GM20000 (cell line): ENCODE measurements around the gene ADH4.
"Not testable (repeated sequence)": the region's sequence is repeated elsewhere in the genome, so short reads cannot be mapped to it uniquely, and the experiment has no call there.

ENCODE experiments used
- DNase-seq: peaks from one replicate; pipeline ENCODE4 v3.0.0; 2012; ENCODE audit warnings: low spot score
- TF ChIP-seq, protein P1 (sequence below): IDR thresholded peaks from 2 replicates; pipeline ENCODE4 v1.5.1; 2012; ENCODE audit warnings: mild to moderate bottlenecking, control low read depth; ENCODE audit errors: extremely low read depth, missing control alignments

ADH4 gene

DNA sequence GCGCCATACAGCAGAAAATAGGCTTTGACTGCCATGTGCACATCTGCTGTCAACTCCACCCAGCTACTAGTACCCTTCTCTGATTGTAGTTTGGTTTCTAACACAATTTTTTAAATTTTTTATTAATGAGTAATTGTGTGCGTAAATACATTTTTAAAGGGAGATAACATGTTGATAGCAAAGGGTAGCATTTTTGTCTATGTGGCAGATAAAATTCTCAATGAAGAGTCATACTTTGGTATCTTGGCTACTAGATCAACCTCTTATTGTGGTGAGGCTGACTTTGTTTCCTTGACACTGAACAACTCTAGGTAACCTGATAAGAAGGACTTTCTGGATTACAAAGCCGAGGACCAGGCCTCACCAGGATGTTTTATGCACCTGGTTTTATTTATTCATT lies 9.5 kb downstream of the ADH4 start:
- no peak for DNase-seq
- TF ChIP-seq, protein P1, sequence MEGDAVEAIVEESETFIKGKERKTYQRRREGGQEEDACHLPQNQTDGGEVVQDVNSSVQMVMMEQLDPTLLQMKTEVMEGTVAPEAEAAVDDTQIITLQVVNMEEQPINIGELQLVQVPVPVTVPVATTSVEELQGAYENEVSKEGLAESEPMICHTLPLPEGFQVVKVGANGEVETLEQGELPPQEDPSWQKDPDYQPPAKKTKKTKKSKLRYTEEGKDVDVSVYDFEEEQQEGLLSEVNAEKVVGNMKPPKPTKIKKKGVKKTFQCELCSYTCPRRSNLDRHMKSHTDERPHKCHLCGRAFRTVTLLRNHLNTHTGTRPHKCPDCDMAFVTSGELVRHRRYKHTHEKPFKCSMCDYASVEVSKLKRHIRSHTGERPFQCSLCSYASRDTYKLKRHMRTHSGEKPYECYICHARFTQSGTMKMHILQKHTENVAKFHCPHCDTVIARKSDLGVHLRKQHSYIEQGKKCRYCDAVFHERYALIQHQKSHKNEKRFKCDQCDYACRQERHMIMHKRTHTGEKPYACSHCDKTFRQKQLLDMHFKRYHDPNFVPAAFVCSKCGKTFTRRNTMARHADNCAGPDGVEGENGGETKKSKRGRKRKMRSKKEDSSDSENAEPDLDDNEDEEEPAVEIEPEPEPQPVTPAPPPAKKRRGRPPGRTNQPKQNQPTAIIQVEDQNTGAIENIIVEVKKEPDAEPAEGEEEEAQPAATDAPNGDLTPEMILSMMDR = no peak

- TF ChIP-seq, protein P1 = no peak
- no peak for DNase-seq
Measured at GRCh38 chr4:99131378-99131777, 12.7 kb downstream of the ADH4 start.

DNA sequence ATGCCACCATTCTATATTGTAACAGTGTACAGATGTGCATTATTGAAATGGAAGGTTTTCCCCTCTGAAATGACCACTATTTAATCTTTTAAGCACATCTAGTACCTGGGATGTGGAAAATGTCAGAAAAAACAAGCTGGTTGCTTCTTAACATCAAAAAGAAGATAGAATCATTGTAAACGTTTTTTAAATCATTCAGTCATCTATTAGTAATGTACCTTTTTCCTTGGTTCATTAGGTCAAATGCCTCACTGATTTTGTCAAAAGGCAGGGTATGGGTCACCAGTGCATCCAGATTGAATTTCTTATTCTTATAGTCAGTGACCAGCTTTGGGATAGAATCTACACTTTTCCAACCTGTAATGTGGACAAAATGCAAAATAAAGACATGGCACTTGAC lies 17.7 kb downstream of the ADH4 start:
- no peak for DNase-seq
- TF ChIP-seq, protein P1 = no peak

GRCh38 chr4:99121008-99121407 lies 23.1 kb downstream of the ADH4 start:
- TF ChIP-seq, protein P1 = no peak
- no peak for DNase-seq

GRCh38 chr4:99120501-99120900 lies 23.6 kb downstream of the ADH4 start:
- TF ChIP-seq, protein P1 = no peak
- no peak for DNase-seq

DNA sequence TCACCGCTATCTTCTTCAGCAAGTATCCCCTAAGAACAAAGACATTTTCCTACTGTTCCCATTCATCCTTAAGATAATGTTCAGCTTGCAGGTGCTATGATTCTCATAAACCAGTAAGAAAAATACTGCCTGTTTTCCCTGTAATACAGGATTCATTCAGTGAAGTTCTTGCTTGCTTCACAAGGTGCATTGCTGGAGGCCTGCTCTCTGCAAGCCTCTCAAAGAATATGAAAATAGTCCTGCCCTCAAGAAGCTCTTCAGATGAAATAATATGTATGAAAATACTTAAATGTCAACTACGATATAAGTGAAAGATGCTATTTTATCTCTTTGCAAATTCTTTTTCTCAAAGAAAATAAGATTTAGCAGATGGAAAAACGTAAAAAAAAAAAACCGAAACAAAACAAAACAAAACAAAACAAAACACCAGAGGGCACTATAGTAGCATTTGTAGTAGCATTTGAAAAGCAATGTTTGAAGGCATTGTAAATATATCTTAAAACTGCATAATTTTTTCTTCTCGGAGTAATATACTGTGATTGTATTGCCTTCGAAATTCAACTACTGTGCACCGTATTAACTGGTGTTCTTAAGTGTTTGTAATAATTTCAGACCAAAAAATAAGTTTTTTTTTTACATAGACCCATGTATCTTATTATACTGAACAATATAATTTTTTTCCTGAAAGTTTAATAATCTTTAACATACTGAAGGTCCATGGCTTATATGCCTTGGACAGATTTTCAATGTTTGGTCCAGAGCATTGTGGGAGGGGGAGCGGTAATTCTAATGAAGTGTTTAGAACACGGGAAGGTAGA lies 26.0 kb downstream of the ADH4 start:
- TF ChIP-seq, protein P1 = no peak
- DNase-seq = peak; percentile 33

DNA sequence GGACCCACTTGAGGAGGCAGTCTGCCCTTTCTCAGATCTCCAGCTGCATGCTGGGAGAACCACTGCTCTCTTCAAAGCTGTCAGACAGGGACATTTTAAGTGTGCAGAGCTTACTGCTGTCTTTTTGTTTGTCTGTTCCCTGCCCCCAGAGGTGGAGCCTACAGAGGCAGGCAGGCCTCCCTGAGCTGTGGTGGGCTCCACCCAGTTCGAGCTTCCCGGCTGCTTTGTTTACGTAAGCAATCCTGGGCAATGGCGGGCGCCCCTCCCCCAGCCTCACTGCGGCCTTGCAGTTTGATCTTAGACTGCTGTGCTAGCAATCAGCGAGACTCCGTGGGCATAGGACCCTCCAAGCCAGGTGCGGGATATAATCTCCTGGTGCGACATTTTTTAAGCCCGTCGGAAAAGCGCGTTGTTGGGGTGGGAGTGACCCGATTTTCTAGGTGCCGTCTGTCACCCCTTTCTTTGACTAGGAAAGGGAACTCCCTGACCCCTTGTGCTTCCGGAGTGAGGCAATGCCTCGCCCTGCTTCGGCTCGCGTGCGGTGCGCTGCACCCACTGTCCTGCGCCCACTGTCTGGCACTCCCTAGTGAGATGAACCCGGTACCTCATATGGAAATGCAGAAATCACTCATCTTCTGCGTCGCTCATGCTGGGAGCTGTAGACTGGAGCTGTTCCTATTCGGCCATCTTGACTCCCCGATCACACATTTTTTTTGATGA lies 26.8 kb downstream of the ADH4 start:
- not testable (repeated sequence) for DNase-seq

DNA sequence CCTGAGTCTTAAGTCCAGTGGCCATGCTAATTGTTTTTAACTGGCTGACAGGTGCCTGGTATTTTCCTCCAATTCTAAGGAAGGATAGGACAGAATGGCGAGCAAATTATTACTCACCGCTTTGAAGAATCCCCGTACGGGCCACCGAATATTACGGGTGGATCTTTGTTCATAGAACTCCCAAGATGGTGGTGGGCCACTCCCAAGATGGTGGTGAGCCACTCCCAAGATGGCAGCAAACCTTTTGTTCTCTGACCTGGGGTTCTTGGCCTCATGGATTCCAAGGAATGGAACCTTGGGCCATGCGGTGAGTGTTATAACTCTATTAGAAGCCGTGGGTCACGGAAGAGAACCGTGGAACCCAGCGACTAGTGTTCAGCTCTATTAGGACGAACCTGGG lies 34.8 kb downstream of the ADH4 start:
- not testable (repeated sequence) for DNase-seq
